ENCODE results near the gene RILPL1.
"Not testable (repeated sequence)": the region's sequence is repeated elsewhere in the genome, so short reads cannot be mapped to it uniquely, and the experiment has no call there.

The RILPL1 gene

DNA sequence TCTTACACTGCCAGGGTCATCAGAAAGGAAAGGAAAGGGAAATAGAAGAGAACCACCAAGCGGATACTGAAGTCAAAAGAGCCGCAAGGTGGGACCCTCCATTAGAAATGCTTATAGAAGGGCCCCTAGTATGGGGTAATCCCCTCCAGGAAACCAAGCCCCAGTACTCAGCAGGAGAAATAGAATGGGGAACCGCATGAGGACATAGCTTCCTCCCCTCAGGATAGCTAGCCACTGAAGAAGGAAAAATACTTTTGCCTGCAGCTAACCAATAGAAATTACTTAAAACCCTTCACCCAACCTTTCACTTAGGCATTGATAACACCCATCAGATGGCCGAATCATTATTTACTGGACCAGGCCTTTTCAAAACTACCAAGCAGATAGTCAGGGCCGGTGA, 21.3 kb upstream of the RILPL1 start:
- H3K4me1 ChIP-seq (ENCODE audit: control insufficient read depth, insufficient read depth, low read length, poor library complexity, severe bottlenecking); H3K27me3 ChIP-seq (replicated peaks; ENCODE audit: control insufficient read depth, insufficient read depth, low read length, poor library complexity, severe bottlenecking); H3K27ac ChIP-seq (ENCODE audit: insufficient read depth, low read length, poor library complexity, severe bottlenecking); DNase-seq; H3K36me3 ChIP-seq (ENCODE audit: control insufficient read depth, insufficient read depth, low read length); H3K4me3 ChIP-seq (ENCODE audit: insufficient read depth, low read depth, low read length, poor library complexity, severe bottlenecking); H3K9me3 ChIP-seq (ENCODE audit: control insufficient read depth, low read length): not testable (repeated sequence)

DNA sequence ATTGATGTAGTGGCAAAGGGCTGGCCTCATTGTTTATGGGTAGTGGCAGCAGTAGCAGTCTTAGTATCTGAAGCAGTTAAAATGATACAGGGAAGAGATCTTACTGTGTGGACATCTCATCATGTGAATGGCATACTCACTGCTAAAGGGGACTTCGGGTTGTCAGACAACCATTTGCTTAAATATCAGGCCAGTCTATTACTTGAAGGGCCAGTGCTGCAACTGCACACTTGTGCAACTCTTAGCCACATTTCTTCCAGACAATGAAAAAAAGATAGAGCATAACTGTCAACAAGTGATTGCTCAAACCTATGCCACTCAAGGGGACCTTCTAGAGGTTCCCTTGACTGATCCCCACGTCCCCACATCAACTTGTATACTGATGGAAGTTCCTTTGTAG, 20.6 kb upstream of the RILPL1 start:
- not testable (repeated sequence) for H3K4me3 ChIP-seq (ENCODE audit: insufficient read depth, low read depth, low read length, poor library complexity, severe bottlenecking); H3K4me1 ChIP-seq (ENCODE audit: control insufficient read depth, insufficient read depth, low read length, poor library complexity, severe bottlenecking); H3K27ac ChIP-seq (ENCODE audit: insufficient read depth, low read length, poor library complexity, severe bottlenecking); H3K36me3 ChIP-seq (ENCODE audit: control insufficient read depth, insufficient read depth, low read length); H3K9me3 ChIP-seq (ENCODE audit: control insufficient read depth, low read length); H3K27me3 ChIP-seq (replicated peaks; ENCODE audit: control insufficient read depth, insufficient read depth, low read length, poor library complexity, severe bottlenecking); DNase-seq

DNA sequence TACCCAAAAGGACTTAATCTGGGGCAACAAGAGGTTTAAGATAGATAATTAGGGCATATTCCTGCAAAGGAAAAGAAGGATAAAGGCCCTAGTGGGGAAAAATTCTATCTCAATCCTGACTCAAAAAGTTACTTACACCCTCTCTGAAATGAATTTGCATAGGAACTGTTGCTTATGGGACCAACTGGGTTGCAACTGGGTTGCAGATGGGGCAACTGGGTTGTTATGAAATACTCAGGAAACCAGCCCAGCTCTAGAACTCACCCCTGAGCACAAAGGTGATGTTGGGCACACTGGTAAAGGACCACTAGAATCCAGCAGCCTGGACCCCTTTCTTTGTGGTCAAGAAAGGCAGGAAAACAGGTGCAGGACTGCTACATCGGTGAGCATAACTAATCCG, 17.2 kb upstream of the RILPL1 start:
- DNase-seq, result no peak

DNA sequence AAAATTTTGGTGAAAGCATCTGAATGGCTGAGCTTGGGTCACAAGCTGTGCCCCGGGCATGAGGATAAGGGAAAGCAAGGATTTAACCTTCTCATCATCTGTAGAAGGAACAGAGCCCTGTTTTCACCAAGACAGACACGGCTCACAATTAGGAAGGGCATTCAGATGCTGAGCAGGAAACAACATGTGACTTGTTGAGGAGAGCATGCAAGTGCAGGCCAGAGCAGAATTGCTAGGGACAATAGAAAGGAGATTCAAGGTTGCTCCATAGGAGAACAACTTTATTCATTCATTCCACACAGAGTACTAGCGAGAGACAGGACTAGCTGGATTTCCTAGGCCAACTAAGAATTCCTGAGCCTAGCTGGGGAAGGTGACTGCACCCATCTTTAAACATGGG, 14.6 kb upstream of the RILPL1 start:
- DNase-seq, result no peak
- Histone ChIP-seq H3K4me3 (ENCODE audit: insufficient read depth, low read depth, low read length, poor library complexity, severe bottlenecking) (no peak overlapping the region), H3K27ac (ENCODE audit: insufficient read depth, low read length, poor library complexity, severe bottlenecking) (no peak overlapping the region), H3K9me3 (ENCODE audit: control insufficient read depth, low read length) (no peaks in the 10 kb centered on the region), H3K36me3 (ENCODE audit: control insufficient read depth, insufficient read depth, low read length) (no peaks in the 10 kb centered on the region), H3K4me1 (ENCODE audit: control insufficient read depth, insufficient read depth, low read length, poor library complexity, severe bottlenecking) (no peaks in the 10 kb centered on the region), H3K27me3 (replicated peaks; ENCODE audit: control insufficient read depth, insufficient read depth, low read length, poor library complexity, severe bottlenecking) (no peaks in the 10 kb centered on the region)

More for the DNA sequence above, 17.2 kb upstream of the RILPL1 start:
- no peaks in the 10 kb centered on the region for H3K9me3 ChIP-seq (ENCODE audit: control insufficient read depth, low read length)
- H3K36me3 ChIP-seq (ENCODE audit: control insufficient read depth, insufficient read depth, low read length), result no peaks in the 10 kb centered on the region
- H3K4me3 ChIP-seq (ENCODE audit: insufficient read depth, low read depth, low read length, poor library complexity, severe bottlenecking), result no peak overlapping the region
- no peak overlapping the region for H3K27ac ChIP-seq (ENCODE audit: insufficient read depth, low read length, poor library complexity, severe bottlenecking)
- no peaks in the 10 kb centered on the region for H3K27me3 ChIP-seq (replicated peaks; ENCODE audit: control insufficient read depth, insufficient read depth, low read length, poor library complexity, severe bottlenecking)
- H3K4me1 ChIP-seq (ENCODE audit: control insufficient read depth, insufficient read depth, low read length, poor library complexity, severe bottlenecking), result no peaks in the 10 kb centered on the region

DNA sequence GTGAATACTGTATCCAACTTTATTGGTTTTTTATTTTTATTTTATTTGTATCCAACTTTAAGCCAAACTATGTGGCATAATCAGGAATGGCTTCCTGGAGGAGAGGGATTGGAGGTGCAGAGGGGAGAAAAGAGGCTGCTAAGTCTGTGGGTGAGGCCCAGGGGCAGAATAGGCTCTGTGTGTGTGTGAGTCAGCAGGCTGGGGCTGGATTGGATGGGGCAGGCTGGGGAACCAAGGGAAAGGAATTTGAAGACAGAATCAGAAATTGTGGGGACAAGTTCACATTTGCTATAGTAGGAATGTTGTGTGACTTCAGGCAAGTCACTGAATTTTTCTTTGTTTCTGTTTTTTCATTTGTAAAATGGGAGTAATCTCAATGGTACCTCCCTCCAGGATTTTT, 12.8 kb upstream of the RILPL1 start:
- no peaks in the 10 kb centered on the region for H3K4me1 ChIP-seq (ENCODE audit: control insufficient read depth, insufficient read depth, low read length, poor library complexity, severe bottlenecking)
- DNase-seq, result no peak
- no peaks in the 10 kb centered on the region for H3K36me3 ChIP-seq (ENCODE audit: control insufficient read depth, insufficient read depth, low read length)
- H3K27ac ChIP-seq (ENCODE audit: insufficient read depth, low read length, poor library complexity, severe bottlenecking), result no peak overlapping the region
- H3K27me3 ChIP-seq (replicated peaks; ENCODE audit: control insufficient read depth, insufficient read depth, low read length, poor library complexity, severe bottlenecking), result no peaks in the 10 kb centered on the region
- H3K9me3 ChIP-seq (ENCODE audit: control insufficient read depth, low read length), result no peaks in the 10 kb centered on the region
- no peak overlapping the region for H3K4me3 ChIP-seq (ENCODE audit: insufficient read depth, low read depth, low read length, poor library complexity, severe bottlenecking)

DNA sequence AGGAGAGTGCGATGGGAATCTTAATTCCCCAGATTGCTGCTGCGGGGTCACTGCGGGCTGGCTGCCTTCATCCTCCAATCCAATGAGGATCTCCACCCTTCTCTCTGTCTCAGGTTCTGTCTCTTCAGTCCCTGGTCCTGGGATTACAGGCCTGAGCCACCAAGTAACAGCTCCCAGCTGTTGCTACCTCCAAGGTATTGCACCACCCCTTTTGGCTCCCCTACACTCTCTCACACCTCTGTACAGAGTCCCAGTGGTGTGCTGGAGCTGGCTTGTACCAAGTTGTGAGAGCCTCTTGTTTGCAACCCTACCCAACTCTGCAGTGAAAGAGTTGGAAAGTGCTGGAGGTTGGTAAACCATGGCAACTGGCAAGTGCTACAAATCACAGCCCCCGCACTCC, 10.0 kb upstream of the RILPL1 start:
- no peaks in the 10 kb centered on the region for H3K4me1 ChIP-seq (ENCODE audit: control insufficient read depth, insufficient read depth, low read length, poor library complexity, severe bottlenecking)
- no peak overlapping the region for H3K4me3 ChIP-seq (ENCODE audit: insufficient read depth, low read depth, low read length, poor library complexity, severe bottlenecking)
- H3K36me3 ChIP-seq (ENCODE audit: control insufficient read depth, insufficient read depth, low read length), result no peaks in the 10 kb centered on the region
- no peak for DNase-seq
- no peak overlapping the region for H3K27ac ChIP-seq (ENCODE audit: insufficient read depth, low read length, poor library complexity, severe bottlenecking)
- H3K27me3 ChIP-seq (replicated peaks; ENCODE audit: control insufficient read depth, insufficient read depth, low read length, poor library complexity, severe bottlenecking), result no peaks in the 10 kb centered on the region
- no peaks in the 10 kb centered on the region for H3K9me3 ChIP-seq (ENCODE audit: control insufficient read depth, low read length)

DNA sequence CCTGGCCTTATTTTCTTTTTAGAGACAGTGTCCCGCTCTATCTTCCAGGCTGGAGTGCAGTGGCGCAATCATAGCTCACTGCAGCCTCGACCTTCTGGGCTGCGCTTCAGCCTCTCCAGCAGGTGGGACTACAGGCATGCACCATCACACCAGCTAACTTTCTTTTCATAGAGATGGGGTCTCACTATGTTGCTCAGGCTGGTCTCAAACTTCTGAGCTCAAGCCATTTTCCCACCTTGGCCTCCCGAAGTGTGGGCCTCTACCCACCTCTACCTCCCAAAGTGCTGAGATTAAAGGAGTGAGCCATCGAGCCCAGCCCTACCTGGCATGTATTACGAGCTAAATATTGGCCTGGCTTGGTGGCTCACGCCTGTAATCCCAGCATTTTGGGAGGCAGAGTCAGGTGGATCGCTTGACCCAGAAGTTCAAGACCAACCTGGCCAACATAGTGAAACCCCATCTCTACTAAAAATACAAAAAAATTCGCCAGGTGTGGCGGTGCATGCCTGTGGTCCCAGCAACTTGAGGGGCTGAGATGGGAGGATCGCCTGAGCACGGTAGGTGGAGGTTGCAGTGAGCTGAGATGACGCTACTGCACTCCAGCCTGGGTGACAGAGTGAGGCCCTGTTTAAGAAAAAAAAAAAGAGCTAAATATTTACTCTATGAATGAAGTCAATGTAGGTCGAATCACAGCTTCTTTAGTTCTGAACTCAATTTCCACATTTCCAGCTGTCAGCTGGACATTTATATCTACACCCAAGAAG, 7.6 kb upstream of the RILPL1 start:
- H3K27me3 ChIP-seq (replicated peaks; ENCODE audit: control insufficient read depth, insufficient read depth, low read length, poor library complexity, severe bottlenecking), result no peaks in the 10 kb centered on the region
- H3K9me3 ChIP-seq (ENCODE audit: control insufficient read depth, low read length), result no peaks in the 10 kb centered on the region
- H3K36me3 ChIP-seq (ENCODE audit: control insufficient read depth, insufficient read depth, low read length), result no peaks in the 10 kb centered on the region
- no peak overlapping the region for H3K27ac ChIP-seq (ENCODE audit: insufficient read depth, low read length, poor library complexity, severe bottlenecking)
- no peak for DNase-seq
- no peaks in the 10 kb centered on the region for H3K4me1 ChIP-seq (ENCODE audit: control insufficient read depth, insufficient read depth, low read length, poor library complexity, severe bottlenecking)
- no peak overlapping the region for H3K4me3 ChIP-seq (ENCODE audit: insufficient read depth, low read depth, low read length, poor library complexity, severe bottlenecking)

DNA sequence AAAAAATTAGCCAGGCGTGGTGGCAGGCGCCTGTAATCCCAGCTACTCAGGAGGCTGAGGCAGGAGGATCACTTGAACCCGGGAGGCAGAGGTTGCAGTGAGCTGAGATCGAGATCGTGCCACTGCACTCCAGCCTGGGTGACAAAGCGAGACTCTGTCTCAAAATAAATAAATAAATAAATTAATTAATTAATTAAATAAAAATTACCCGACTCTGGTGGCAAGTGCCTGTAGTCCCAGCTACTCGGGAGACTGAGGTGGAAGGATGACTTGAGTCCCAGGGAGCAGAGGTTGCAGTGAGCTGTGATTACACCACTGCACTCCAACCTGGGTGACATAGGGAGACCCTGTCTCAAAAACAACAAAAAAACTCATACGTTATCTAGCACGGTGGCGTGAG, 2.4 kb upstream of the RILPL1 start:
- peaks cover 17% of the 10 kb centered on the region for H3K4me1 ChIP-seq (ENCODE audit: control insufficient read depth, insufficient read depth, low read length, poor library complexity, severe bottlenecking)
- DNase-seq; H3K36me3 ChIP-seq (ENCODE audit: control insufficient read depth, insufficient read depth, low read length); H3K27ac ChIP-seq (ENCODE audit: insufficient read depth, low read length, poor library complexity, severe bottlenecking); H3K9me3 ChIP-seq (ENCODE audit: control insufficient read depth, low read length); H3K27me3 ChIP-seq (replicated peaks; ENCODE audit: control insufficient read depth, insufficient read depth, low read length, poor library complexity, severe bottlenecking); H3K4me3 ChIP-seq (ENCODE audit: insufficient read depth, low read depth, low read length, poor library complexity, severe bottlenecking): not testable (repeated sequence)

DNA sequence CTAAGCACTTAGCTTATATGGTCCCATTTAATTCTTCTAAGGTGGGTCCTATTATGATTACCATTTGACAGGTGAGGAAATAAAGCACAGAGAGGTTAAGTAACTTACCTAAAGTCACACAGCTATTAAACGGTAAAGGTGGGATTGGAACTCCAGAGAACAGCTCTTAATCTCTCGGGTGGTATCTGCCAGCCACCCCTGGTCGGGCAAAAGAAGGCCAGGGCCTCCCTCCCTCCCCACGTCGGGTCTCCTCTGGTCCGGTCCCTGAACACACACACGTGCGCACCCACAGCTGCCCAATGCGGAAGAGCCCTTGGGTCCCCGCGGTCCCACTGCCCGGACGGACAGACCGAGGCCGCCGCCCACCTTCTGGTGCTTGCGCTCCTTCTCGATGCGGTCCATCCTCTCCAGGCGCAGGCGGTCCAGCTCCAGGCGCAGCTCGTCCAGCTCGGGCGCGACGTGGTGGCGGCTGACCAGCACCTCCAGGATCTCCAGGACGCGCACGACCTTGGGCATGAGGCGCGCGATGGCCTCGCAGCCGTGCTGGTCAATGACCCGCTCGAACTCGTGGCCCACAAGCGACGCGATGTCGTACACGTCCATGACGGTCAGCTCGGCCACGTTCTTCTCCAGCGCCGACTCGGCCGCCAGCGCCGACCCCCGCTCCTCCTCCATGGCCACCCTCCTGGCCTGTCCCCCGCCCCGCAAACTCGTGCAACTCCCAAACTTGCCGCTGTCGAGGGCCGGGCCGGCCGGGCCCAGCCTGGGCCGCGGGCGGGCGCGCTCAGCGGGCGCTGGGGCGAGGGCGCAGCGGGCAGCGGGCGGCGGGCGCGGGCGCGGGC, 490 bp downstream of the RILPL1 start:
- no peaks in the 10 kb centered on the region for H3K27me3 ChIP-seq (replicated peaks; ENCODE audit: control insufficient read depth, insufficient read depth, low read length, poor library complexity, severe bottlenecking)
- DNase-seq, result no peak
- H3K4me1 ChIP-seq (ENCODE audit: control insufficient read depth, insufficient read depth, low read length, poor library complexity, severe bottlenecking), result peaks cover 17% of the 10 kb centered on the region
- no peaks in the 10 kb centered on the region for H3K9me3 ChIP-seq (ENCODE audit: control insufficient read depth, low read length)
- peak overlapping the region; percentile 52 for H3K4me3 ChIP-seq (ENCODE audit: insufficient read depth, low read depth, low read length, poor library complexity, severe bottlenecking)
- no peaks in the 10 kb centered on the region for H3K36me3 ChIP-seq (ENCODE audit: control insufficient read depth, insufficient read depth, low read length)
- no peak overlapping the region for H3K27ac ChIP-seq (ENCODE audit: insufficient read depth, low read length, poor library complexity, severe bottlenecking)

DNA sequence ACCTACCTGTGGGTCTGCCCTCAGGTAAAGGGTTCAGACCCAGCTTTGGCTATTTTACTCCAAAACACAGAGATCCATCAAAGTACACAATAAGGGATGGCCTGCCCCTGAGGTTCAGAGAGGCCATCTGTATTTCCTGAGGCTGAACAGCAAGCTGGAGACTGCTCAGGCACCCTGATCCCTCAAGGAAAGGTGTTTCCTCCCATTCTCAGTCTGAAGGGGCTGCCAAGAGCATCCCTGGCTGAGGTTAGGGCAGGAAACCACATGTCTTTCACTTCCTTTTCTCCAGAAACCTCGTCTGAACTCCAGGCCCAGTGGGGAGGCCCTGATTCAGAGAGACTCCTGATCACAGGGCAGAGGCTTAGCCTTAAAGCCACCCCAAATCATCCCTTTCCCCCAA, 1.5 kb downstream of the RILPL1 start:
- H3K4me3 ChIP-seq (ENCODE audit: insufficient read depth, low read depth, low read length, poor library complexity, severe bottlenecking), result no peak overlapping the region
- H3K9me3 ChIP-seq (ENCODE audit: control insufficient read depth, low read length), result no peaks in the 10 kb centered on the region
- no peaks in the 10 kb centered on the region for H3K36me3 ChIP-seq (ENCODE audit: control insufficient read depth, insufficient read depth, low read length)
- no peak overlapping the region for H3K27ac ChIP-seq (ENCODE audit: insufficient read depth, low read length, poor library complexity, severe bottlenecking)
- no peak for DNase-seq
- H3K4me1 ChIP-seq (ENCODE audit: control insufficient read depth, insufficient read depth, low read length, poor library complexity, severe bottlenecking), result peaks cover 17% of the 10 kb centered on the region
- no peaks in the 10 kb centered on the region for H3K27me3 ChIP-seq (replicated peaks; ENCODE audit: control insufficient read depth, insufficient read depth, low read length, poor library complexity, severe bottlenecking)

Data from effector memory CD4-positive, alpha-beta T cell (primary cell).